A549 (cell line): ENCODE results near the gene RAD51. TPM values are rescaled to one million over a fixed set of nuclear protein-coding genes. Genes with fewer than 3 reads are reported as not detected.
A peak's percentile ranks its signal among the peaks of the same experiment; 100 is the strongest.

Experiments
- ATAC-seq, 2 experiments: fragments of 200-7000 bp in 1 of 2; fragments of >200 bp in 1 of 2; cut with Nextera tagmentation in 1 of 2; cut with Tn5 transposase in 1 of 2; 3 replicates each; pipeline versions ENCODE4 v1.8.0 to v1.9.1; 2018 to 2020; ENCODE audit warnings: mild to moderate bottlenecking in 1 of 2, moderate library complexity in 1 of 2
- CTCF ChIA-PET: fragments of 300-600 bp; sonication (Branson Sonifier 250); formaldehyde crosslinking; extraction: SDS; loops from one replicate; lab custom pipeline; 2021; ENCODE audit warnings: antibody characterized with exemption, inconsistent platforms; lab: Yijun Ruan, JAX
- POLR2A ChIA-PET: fragments of 350-600 bp; formaldehyde crosslinking; extraction: SDS; loops from one replicate; lab custom pipeline; 2021; ENCODE audit warnings: antibody characterized with exemption, inconsistent platforms; lab: Yijun Ruan, JAX
- DNase-seq, 2 experiments: peaks; one replicate each; pipeline versions ENCODE4 v3.0.0 to v3.0.0-alpha.2; 2011 to 2016; ENCODE audit warnings: low read depth in 1 of 2, low spot score in 1 of 2
- FAIRE-seq: peaks from 2 replicates; lab custom pipeline; 2011; peaks lifted over from hg19 to GRCh38; lab: Jason Lieb, UNC
- H3K27ac ChIP-seq, 2 experiments: fragments of >200 bp; sonication (Bioruptor Twin); formaldehyde crosslinking; 3 replicates each; pipeline ENCODE4 v1.5.1; 2016 to 2017
- H3K4me1 ChIP-seq: fragments of >200 bp; sonication (Bioruptor Twin); formaldehyde crosslinking; 3 replicates; pipeline ENCODE4 v1.6.1; 2016
- H3K4me2 ChIP-seq: fragments of >200 bp; sonication (Bioruptor Twin); formaldehyde crosslinking; 3 replicates; pipeline ENCODE4 v1.6.1; 2016
- H3K4me3 ChIP-seq: fragments of >200 bp; sonication (Bioruptor Twin); formaldehyde crosslinking; 3 replicates; pipeline ENCODE4 v1.5.1; 2016
- H3K9me3 ChIP-seq: fragments of >200 bp; sonication (Bioruptor Twin); formaldehyde crosslinking; 3 replicates; pipeline ENCODE4 v1.6.1; 2016
- ATOH8 ChIP-seq: fragments of 250-450 bp; sonication (Bioruptor Pico); IDR thresholded peaks from 2 replicates; pipeline ENCODE4 v1.5.0; 2020; ENCODE audit warnings: low read depth, mild to moderate bottlenecking, moderate library complexity
- CTCF ChIP-seq: fragments of >200 bp; sonication (Bioruptor Twin); formaldehyde crosslinking; IDR thresholded peaks from 3 replicates; pipeline ENCODE4 v1.5.1; 2016
- E2F6 ChIP-seq: IDR thresholded peaks from 2 replicates; pipeline ENCODE4 v1.6.1; 2012; ENCODE audit warnings: low read depth, borderline replicate concordance
- EHMT2 ChIP-seq: fragments of 200-600 bp; sonication (generic); IDR thresholded peaks from 2 replicates; pipeline ENCODE4 v1.6.1; 2016; ENCODE audit warnings: antibody characterized with exemption, low read depth, mild to moderate bottlenecking, moderate library complexity
- HES2 ChIP-seq: fragments of >200 bp; sonication (Bioruptor Twin); formaldehyde crosslinking; IDR thresholded peaks from 2 replicates; pipeline ENCODE4 v1.6.1; 2016
- HEYL ChIP-seq: fragments of 250-450 bp; sonication (Bioruptor Pico); IDR thresholded peaks from 2 replicates; pipeline ENCODE4 v1.8.0; 2021; ENCODE audit warnings: mild to moderate bottlenecking, moderate library complexity
- MAFK ChIP-seq: fragments of 450-650 bp; IDR thresholded peaks from 2 replicates; pipeline ENCODE4 v1.6.1; 2014; ENCODE audit not compliant: partially characterized antibody
- MAX ChIP-seq: IDR thresholded peaks from 2 replicates; pipeline ENCODE4 v1.6.1; 2012
- NPAS2 ChIP-seq: fragments of 250-450 bp; sonication (Bioruptor Pico); IDR thresholded peaks from 2 replicates; pipeline ENCODE4 v1.8.0; 2022; ENCODE audit warnings: mild to moderate bottlenecking, moderate library complexity, borderline replicate concordance
- POLR2A ChIP-seq: IDR thresholded peaks from 2 replicates; pipeline ENCODE4 v1.6.1; 2012; ENCODE audit warnings: mild to moderate bottlenecking, low read length
- RFX5 ChIP-seq: fragments of 450-650 bp; IDR thresholded peaks from 2 replicates; pipeline ENCODE4 v1.7.1; 2014; ENCODE audit warnings: antibody characterized with exemption, mild to moderate bottlenecking, moderate library complexity
- WGBS: methylation state at CpG from one replicate; pipeline ENCODE4 v1.1.6; 2017; ENCODE audit errors: missing lambda C conversion rate; 5-methylcytosine and 5-hydroxymethylcytosine counted together
- polyA plus RNA-seq, 4 experiments: library from polyadenylated mRNA; depleted of rRNA in 3 of 4; stranded (reverse); fragments of >200 nt; fragmentation: RNase III in 1 of 4; extraction: RNeasy Plus Mini Kit Qiagen cat#74134 plus additional on column Dnase treatment in 1 of 4; gene quantifications; 2 replicates in 3 of 4; 3 replicates in 1 of 4; pipeline ENCODE4 v1.2.3, GENCODE V29; 2011 to 2017

The RAD51 gene
- polyA plus RNA-seq, 2 of the 4 experiments (the other 2 are of a cell fraction) = 12.9 to 14.4 TPM

- peak overlapping the region; percentile 98 for H3K4me2 ChIP-seq
- 45% methylated on average over 42 of the region's 55 CpGs for WGBS
- TF ChIP-seq NPAS2 (CRISPR knock-in tag) (no peak), MAX (peak; percentile 80), HES2 (no peak), ATOH8 (CRISPR knock-in tag) (peak; percentile 24; the same call in 1 of the 2 replicates), MAFK (no peak), POLR2A (no peak), EHMT2 (no peak), E2F6 (peak; percentile 80; the same call in 1 of the 2 replicates)
- H3K9me3 ChIP-seq = no peaks in the 10 kb centered on the region
- H3K27ac ChIP-seq = peak overlapping the region; percentile 74 to 89
- no peak for FAIRE-seq
- ChIA-PET POLR2A (interaction anchor here (0.9 to 1.4 kb wide), 2 partner anchors 20 to 68 kb away, joined by 3 read pairs; partner anchors contain the start of gene RAD51), CTCF (interaction anchor here (0.6 to 6.1 kb wide), 6 partner anchors 14 to 423 kb away, joined by 3 to 40 read pairs (median 4); partner anchors contain the start of genes RHOV and VPS18)
- peaks cover 14% of the 10 kb centered on the region; the same call in 2 of the 3 replicates for H3K4me1 ChIP-seq
- ATAC-seq = peak; percentile 35 to 44; a peak in 4 of 6 replicates
- H3K4me3 ChIP-seq = peak overlapping the region; percentile 59
- peak in 1 of 2 experiments; percentile 41 for DNase-seq
Measured at GRCh38 chr15:40762919-40763800, 68.2 kb downstream of the RAD51 start.

- peak within 1 kb of the TSS; percentile 59 for H3K4me3 ChIP-seq
- ChIA-PET CTCF (interaction anchor here (0.7 to 6.1 kb wide), 5 partner anchors 14 to 128 kb away, joined by 3 to 40 read pairs (median 5); partner anchors contain the start of gene RHOV), POLR2A (interaction anchor here (0.9 to 1.4 kb wide), 3 partner anchors 19 to 128 kb away, joined by 3 read pairs; partner anchors contain the start of gene RAD51)
- H3K27ac ChIP-seq = peak within 1 kb of the TSS; percentile 74 to 89
- WGBS = 22% methylated on average over 35 of the region's 75 CpGs
- TF ChIP-seq CTCF (peak; percentile 20; the same call in 1 of the 3 replicates), RFX5 (no peak), POLR2A (0 out of 2 replicates have a peak, but pooled peaks have one; percentile 6), HEYL (CRISPR knock-in tag) (no peak), E2F6 (0 out of 2 replicates have a peak, but pooled peaks have one; percentile 51)
- no peak for FAIRE-seq
- H3K4me1 ChIP-seq = peaks cover 14% of the 10 kb centered on the region; the same call in 2 of the 3 replicates
- peak; percentile 67 to 73 for DNase-seq
- H3K4me2 ChIP-seq = peak within 1 kb of the TSS; percentile 98
- peak; percentile 78 to 86 for ATAC-seq
- H3K9me3 ChIP-seq = no peaks in the 10 kb centered on the region
Measured at GRCh38 chr15:40763801-40764628, 69.0 kb downstream of the RAD51 start, which contains the start of gene GCHFR. Gene GCHFR, plus strand, starts transcription at chr15:40764068. Its CDS starts 113 bp downstream, at chr15:40764181.
